A673 (cell line): ENCODE data around the gene IL20RA. TPM values are rescaled to one million over a fixed set of nuclear protein-coding genes. Genes with fewer than 3 reads are reported as not detected.

ENCODE experiments used
- BruUV-seq: library from RNA; stranded (reverse); fragments of 400-500 nt; replicated peaks from 2 replicates; lab custom pipeline; 2021; lab: Mats Ljungman, UMichigan
- CTCF ChIA-PET: fragments of 300-600 bp; sonication (Branson Sonifier 250); formaldehyde crosslinking; loops from one replicate; lab custom pipeline; 2022; ENCODE audit warnings: antibody characterized with exemption; lab: Charles Lee
- POLR2A ChIA-PET: fragments of 300-600 bp; sonication (Branson Sonifier 250); formaldehyde crosslinking; loops from one replicate; lab custom pipeline; 2022; ENCODE audit warnings: antibody characterized with exemption; ENCODE audit not compliant: low non-redundant PET; lab: Charles Lee
- DNase-seq: peaks from one replicate; pipeline ENCODE4 v3.0.0-alpha.2; 2015; ENCODE audit warnings: low spot score
- H3K27ac ChIP-seq: fragments of 200-600 bp; sonication (generic); 2 replicates; pipeline ENCODE4 v1.5.1; 2016; ENCODE audit warnings: mixed run types, low read depth, mild to moderate bottlenecking, mixed read lengths, antibody characterized with exemption, low read length; ENCODE audit not compliant: poor library complexity, severe bottlenecking
- H3K27me3 ChIP-seq: fragments of 200-600 bp; sonication (generic); replicated peaks from 2 replicates; pipeline ENCODE4 v1.6.1; 2017; ENCODE audit warnings: mixed run types, low read depth, mild to moderate bottlenecking, mixed read lengths, antibody characterized with exemption, low read length; ENCODE audit not compliant: insufficient read depth, poor library complexity
- H3K36me3 ChIP-seq: fragments of 200-600 bp; sonication (generic); 2 replicates; pipeline ENCODE4 v1.6.1; 2016; ENCODE audit warnings: mixed run types, mild to moderate bottlenecking, mixed read lengths, antibody characterized with exemption, low read length; ENCODE audit not compliant: insufficient read depth, poor library complexity, severe bottlenecking
- H3K4me1 ChIP-seq: fragments of 200-600 bp; sonication (generic); 2 replicates; pipeline ENCODE4 v1.6.1; 2017; ENCODE audit warnings: mixed run types, mild to moderate bottlenecking, mixed read lengths, antibody characterized with exemption, low read length; ENCODE audit not compliant: insufficient read depth, poor library complexity, severe bottlenecking
- H3K4me3 ChIP-seq: fragments of 200-600 bp; sonication (generic); 2 replicates; pipeline ENCODE4 v1.5.1; 2016; ENCODE audit warnings: low read depth, mixed run types, mild to moderate bottlenecking, mixed read lengths, low read length; ENCODE audit not compliant: poor library complexity, severe bottlenecking
- H3K9me3 ChIP-seq: fragments of 200-600 bp; sonication (generic); 2 replicates; pipeline ENCODE4 v1.6.1; 2016; ENCODE audit warnings: mixed run types, low read depth, mild to moderate bottlenecking, mixed read lengths, antibody characterized with exemption, low read length; ENCODE audit not compliant: poor library complexity, severe bottlenecking
- EZH2 ChIP-seq: fragments of 200-600 bp; sonication (generic); IDR thresholded peaks from 2 replicates; pipeline ENCODE4 v1.6.1; 2017; ENCODE audit warnings: borderline replicate concordance, low read depth, mild to moderate bottlenecking, mixed read lengths, antibody characterized with exemption, low read length; ENCODE audit not compliant: poor library complexity, severe bottlenecking
- intact Hi-C: fragments of 100-400 bp; cut with micrococcal nuclease; formaldehyde crosslinking; loops from one replicate; pipeline ENCODE4 v1.10.0; 2022; ENCODE audit not compliant: unreplicated experiment
- total RNA-seq: library from RNA; stranded (reverse); gene quantifications from 2 replicates; pipeline ENCODE4 v1.2.3, GENCODE V29; 2021
- TF ChIP-seq, protein P1 (sequence below): fragments of 300-800, 200-600 bp; sonication (generic); conservative IDR thresholded peaks from 2 replicates; pipeline ENCODE4 v1.5.1; 2017; ENCODE audit warnings: low read depth, mild to moderate bottlenecking, antibody characterized with exemption, low read length, moderate library complexity, mixed read lengths

The IL20RA gene
- total RNA-seq, 1 experiment from 2014 or later = not detected

DNA sequence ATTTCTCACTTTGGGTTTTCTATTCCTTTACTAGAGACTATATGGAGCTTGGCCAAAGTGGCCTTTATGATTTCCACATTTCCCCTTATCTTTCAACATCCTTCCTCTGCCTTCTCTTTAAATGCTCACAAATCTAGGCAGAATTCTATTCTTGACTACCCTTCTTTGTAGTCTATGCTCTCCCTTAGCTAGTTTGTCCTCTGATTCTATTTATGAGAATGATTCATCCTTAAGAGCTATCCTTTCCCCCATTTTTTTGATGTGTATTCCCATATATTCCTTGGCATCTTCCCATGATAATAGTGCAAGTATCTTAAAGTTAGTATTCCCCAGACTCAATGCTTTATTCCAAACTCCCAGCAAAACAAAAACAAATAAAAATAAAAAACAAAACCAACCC, 53.1 kb downstream of the IL20RA start:
- Histone ChIP-seq H3K27ac (no peak overlapping the region), H3K27me3 (peaks cover 61% of the 10 kb centered on the region)
- POLR2A ChIA-PET = interaction anchor here (0.6 kb wide), 2 partner anchors 309 to 1557 kb away, joined by 3 to 5 read pairs; no protein-coding TSS in a partner anchor

DNA sequence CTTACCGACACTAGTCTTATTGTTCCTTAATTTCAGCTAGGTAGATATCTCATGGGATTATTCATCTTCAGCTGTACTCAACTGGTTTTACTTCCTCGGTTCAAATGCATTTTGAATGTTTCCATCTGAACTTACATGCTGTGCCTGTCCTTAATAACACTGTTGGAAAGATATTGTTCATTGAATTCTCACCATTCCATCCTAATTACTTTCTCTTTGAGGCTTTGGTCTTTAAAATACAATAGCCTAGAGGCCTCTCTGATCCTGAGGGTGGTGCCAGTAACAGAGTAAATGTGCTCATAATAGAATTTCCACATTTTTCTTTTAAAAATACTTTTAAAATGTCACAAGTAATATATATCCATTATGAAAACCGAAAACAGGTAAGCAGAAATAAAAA, 54.0 kb downstream of the IL20RA start:
- intact Hi-C loops = no loop called here
- ChIA-PET CTCF (no interaction called here), POLR2A (interaction anchor here (0.6 kb wide), 1 partner anchor 309 kb away, joined by 3 read pairs; no protein-coding TSS in a partner anchor)
- Histone ChIP-seq H3K27me3 (peaks cover 66% of the 10 kb centered on the region), H3K4me3 (no peak overlapping the region), H3K4me1 (no peaks in the 10 kb centered on the region), H3K27ac (no peak overlapping the region), H3K9me3 (no peaks in the 10 kb centered on the region), H3K36me3 (no peaks in the 10 kb centered on the region)
- no TSS peak for BruUV-seq
- no peak for DNase-seq
- TF ChIP-seq, protein P1, sequence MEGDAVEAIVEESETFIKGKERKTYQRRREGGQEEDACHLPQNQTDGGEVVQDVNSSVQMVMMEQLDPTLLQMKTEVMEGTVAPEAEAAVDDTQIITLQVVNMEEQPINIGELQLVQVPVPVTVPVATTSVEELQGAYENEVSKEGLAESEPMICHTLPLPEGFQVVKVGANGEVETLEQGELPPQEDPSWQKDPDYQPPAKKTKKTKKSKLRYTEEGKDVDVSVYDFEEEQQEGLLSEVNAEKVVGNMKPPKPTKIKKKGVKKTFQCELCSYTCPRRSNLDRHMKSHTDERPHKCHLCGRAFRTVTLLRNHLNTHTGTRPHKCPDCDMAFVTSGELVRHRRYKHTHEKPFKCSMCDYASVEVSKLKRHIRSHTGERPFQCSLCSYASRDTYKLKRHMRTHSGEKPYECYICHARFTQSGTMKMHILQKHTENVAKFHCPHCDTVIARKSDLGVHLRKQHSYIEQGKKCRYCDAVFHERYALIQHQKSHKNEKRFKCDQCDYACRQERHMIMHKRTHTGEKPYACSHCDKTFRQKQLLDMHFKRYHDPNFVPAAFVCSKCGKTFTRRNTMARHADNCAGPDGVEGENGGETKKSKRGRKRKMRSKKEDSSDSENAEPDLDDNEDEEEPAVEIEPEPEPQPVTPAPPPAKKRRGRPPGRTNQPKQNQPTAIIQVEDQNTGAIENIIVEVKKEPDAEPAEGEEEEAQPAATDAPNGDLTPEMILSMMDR = no peak
- no peak for TF ChIP-seq EZH2

More for the DNA sequence above, 53.1 kb downstream of the IL20RA start:
- Histone ChIP-seq H3K4me3 (no peak overlapping the region), H3K9me3 (no peaks in the 10 kb centered on the region), H3K36me3 (no peaks in the 10 kb centered on the region), H3K4me1 (no peaks in the 10 kb centered on the region)
- DNase-seq = no peak
- no TSS peak for BruUV-seq
- CTCF ChIA-PET = no interaction called here
- no peak for TF ChIP-seq EZH2
- TF ChIP-seq, protein P1 = no peak
- intact Hi-C loops = no loop called here

DNA sequence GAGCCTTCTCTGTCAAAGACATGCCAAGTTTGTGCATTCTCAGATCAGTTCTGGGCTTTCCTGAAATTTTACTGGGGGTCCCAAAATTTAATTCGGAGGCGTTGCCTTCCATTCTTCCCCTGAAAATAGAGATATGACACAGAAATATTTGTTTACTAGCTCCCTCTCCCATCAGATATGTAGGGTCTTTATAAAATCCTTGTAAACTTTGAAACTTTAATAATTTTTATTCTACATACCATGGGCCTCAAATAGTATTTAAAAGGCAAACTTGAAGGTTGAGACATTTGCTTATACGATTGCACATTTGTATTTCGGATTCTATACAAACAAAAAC, 54.6 kb downstream of the IL20RA start:
- H3K36me3 ChIP-seq = no peaks in the 10 kb centered on the region
- DNase-seq = no peak
- H3K27ac ChIP-seq = no peak overlapping the region
- peak overlapping the region; percentile 26 for H3K4me3 ChIP-seq
- H3K4me1 ChIP-seq = no peaks in the 10 kb centered on the region
- POLR2A ChIA-PET = no interaction called here
- CTCF ChIA-PET = no interaction called here
- H3K27me3 ChIP-seq = peaks cover 66% of the 10 kb centered on the region
- BruUV-seq = no TSS peak
- no peaks in the 10 kb centered on the region for H3K9me3 ChIP-seq
- intact Hi-C loops = no loop called here
- TF ChIP-seq, protein P1 = no peak
- TF ChIP-seq EZH2 = no peak
